Esophagus muscularis mucosa (tissue), 4 donors: ENCODE data around the gene HAX1. TPM values are rescaled to one million over a fixed set of nuclear protein-coding genes. Genes with fewer than 3 reads are reported as not detected.
"Not testable (repeated sequence)": the region's sequence is repeated elsewhere in the genome, so short reads cannot be mapped to it uniquely, and the experiment has no call there.

Source experiments
- DNase-seq: peaks from one replicate; pipeline ENCODE4 v3.0.0-alpha.2; 2017; ENCODE audit errors: extremely low spot score
- H3K27ac ChIP-seq, 4 donors: fragments of 200-600 bp; sonication (generic); replicated peaks in 1 of 4; 1 replicate in 3 of 4; 2 replicates in 1 of 4; pipeline ENCODE4 v1.5.1; 2016 to 2019; ENCODE audit warnings: mild to moderate bottlenecking in 1 of 4
- H3K27me3 ChIP-seq, 4 donors: fragments of 200-600 bp; sonication (generic); one replicate each; pipeline versions ENCODE4 v1.5.1 to v1.6.0; 2016 to 2019
- H3K36me3 ChIP-seq, 4 donors: fragments of 200-600 bp; sonication (generic); one replicate each; pipeline ENCODE4 v1.5.1; 2016 to 2019
- H3K4me1 ChIP-seq, 4 donors: fragments of 200-600 bp; sonication (generic); one replicate each; pipeline ENCODE4 v1.5.1; 2016 to 2019
- H3K4me3 ChIP-seq, 4 donors: fragments of 200-600 bp; sonication (generic); 1 replicate in 2 of 4; 2 replicates in 2 of 4; pipeline ENCODE4 v1.5.1; 2016 to 2019; ENCODE audit warnings: mild to moderate bottlenecking in 4 of 4, moderate library complexity in 1 of 4
- H3K9me3 ChIP-seq, 4 donors: fragments of 200-600 bp; sonication (generic); 1 replicate in 3 of 4; 2 replicates in 1 of 4; pipeline ENCODE4 v1.5.1; 2016 to 2019
- CTCF ChIP-seq, 3 experiments: fragments of 200-600 bp in 2 of 3; fragments of 450-650 bp in 1 of 3; sonication (generic) in 2 of 3; IDR thresholded peaks; one replicate each; pipeline ENCODE4 v1.5.1; 2017 to 2019; ENCODE audit warnings: antibody characterized with exemption in 3 of 3, mild to moderate bottlenecking in 2 of 3, moderate library complexity in 1 of 3
- EP300 ChIP-seq: sonication (generic); formaldehyde crosslinking; IDR thresholded peaks from one replicate; pipeline ENCODE4 v1.6.1; 2017; ENCODE audit warnings: antibody characterized with exemption
- POLR2A ChIP-seq: fragments of 450-650 bp; IDR thresholded peaks from one replicate; pipeline ENCODE4 v1.6.1; 2017; ENCODE audit warnings: antibody characterized with exemption, moderate library complexity, mild to moderate bottlenecking, low read depth
- POLR2AphosphoS5 ChIP-seq, 2 donors: sonication (generic); formaldehyde crosslinking; IDR thresholded peaks; one replicate each; pipeline ENCODE4 v1.6.1; 2017; ENCODE audit warnings: antibody characterized with exemption in 2 of 2
- WGBS: methylation state at CpG from one replicate; pipeline ENCODE4 v1.1.5; 2018; 5-methylcytosine and 5-hydroxymethylcytosine counted together
- intact Hi-C: fragments of 100-400 bp; cut with DNase I; formaldehyde crosslinking; loops from one replicate; pipeline ENCODE4 v1.15.1; 2023
- total RNA-seq, 4 donors: library from RNA; depleted of rRNA; stranded (reverse); fragments of >200 nt; gene quantifications; one replicate each; pipeline versions ENCODE4 v1.1.0 to v1.2.1, GENCODE V29; 2016

The HAX1 gene
- total RNA-seq, 4 donors from 2014 or later, result 71.0 to 127 (median 104) TPM

DNA sequence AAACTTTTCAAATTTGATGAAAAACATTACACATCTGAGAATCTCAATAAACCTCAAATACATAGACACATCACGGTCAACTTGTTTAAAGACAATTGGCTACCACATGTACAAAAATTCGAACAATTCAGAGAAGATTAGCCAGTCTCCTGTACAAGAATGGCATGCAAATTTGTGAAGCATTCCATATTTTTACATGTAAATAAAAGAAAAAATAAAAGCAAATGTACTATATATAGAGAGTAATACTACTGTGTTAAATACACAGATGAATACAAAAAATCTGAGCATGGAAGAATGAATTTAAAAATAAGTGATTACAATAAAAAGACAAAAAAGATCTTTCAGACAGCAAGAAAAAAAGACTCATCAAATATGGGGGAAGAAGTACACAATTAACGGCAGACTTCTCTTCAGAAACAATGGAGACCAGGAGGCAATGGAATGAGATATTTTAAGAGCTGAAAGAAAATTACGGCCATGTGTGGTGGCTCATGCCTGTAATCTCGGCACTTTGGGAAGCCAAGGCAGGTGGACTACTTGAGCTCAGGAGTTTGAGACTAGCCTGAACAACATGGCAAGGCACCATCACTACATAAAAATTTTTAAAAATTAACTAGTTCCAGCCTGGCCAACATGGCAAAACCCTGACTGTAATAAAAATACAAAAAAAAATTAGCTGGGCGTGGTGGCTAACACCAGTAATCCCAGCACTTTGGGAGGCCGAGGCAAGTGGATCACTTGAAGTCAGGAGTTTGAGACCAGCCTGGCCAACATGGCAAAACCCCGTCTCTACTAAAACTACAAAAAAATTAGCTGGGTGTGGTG lies 23.2 kb downstream of the HAX1 start:
- DNase-seq, result no peak
- peaks cover 0 to 35% (median 22%) of the 10 kb centered on the region in 4 donors for H3K9me3 ChIP-seq
- H3K36me3 ChIP-seq, result no peaks in the 10 kb centered on the region
- H3K4me1 ChIP-seq, result no peaks in the 10 kb centered on the region
- TF ChIP-seq EP300 (no peak), CTCF (IDR thresholded peaks at IDR 0.05) (no peak), POLR2A (no peak), POLR2AphosphoS5 (IDR thresholded peaks at IDR 0.05) (no peak)
- no peaks in the 10 kb centered on the region for H3K27me3 ChIP-seq
- WGBS, result 78% methylated on average over 8 of the region's 8 CpGs
- H3K27ac ChIP-seq, result no peak overlapping the region
- H3K4me3 ChIP-seq, result no peak overlapping the region
- intact Hi-C loops, result no loop called here

GRCh38 chr1:154301582-154301981 lies 29.2 kb downstream of the HAX1 start:
- Histone ChIP-seq H3K4me3 (no peak overlapping the region), H3K9me3 (peaks cover 0 to 5% (median under 1%) of the 10 kb centered on the region in 4 donors), H3K36me3 (no peaks in the 10 kb centered on the region), H3K27ac (no peak overlapping the region), H3K4me1 (no peaks in the 10 kb centered on the region), H3K27me3 (no peaks in the 10 kb centered on the region)
- TF ChIP-seq POLR2A (no peak), EP300 (no peak), CTCF (IDR thresholded peaks at IDR 0.05) (no peak), POLR2AphosphoS5 (IDR thresholded peaks at IDR 0.05) (no peak)
- WGBS, result 80% methylated on average over 1 of the region's 1 CpG
- no peak for DNase-seq
- intact Hi-C loops, result no loop called here

DNA sequence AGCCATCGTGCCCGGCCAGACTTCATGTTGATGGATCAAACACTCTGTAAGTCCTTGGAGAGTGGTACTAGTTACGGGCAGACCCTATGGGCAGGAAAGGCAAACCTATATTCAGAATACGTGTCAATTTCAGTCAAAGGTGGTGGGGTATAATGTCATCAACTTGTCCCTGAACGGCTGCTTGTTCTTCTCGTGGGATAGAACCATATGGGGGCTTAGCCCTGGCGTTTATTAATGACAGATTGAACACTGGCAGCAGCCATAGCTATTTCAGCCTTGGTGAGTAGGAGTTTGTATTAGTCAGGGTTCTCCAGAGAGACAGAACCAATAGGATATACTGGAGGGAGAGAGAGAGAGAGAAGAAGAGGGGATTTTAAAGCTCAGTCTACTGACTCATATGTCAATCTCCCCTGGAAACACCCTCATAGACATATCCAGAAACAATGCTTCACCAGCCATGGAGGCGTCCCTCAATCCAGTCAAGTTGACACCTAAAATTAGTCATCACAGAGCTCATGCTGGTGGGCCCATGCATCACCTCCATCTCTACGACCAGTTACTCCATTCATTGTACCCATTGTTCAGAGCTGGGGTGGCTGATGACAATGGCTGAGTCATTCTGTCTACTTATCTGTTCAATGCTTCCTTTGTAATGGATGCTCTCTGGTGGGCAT lies 32.4 kb downstream of the HAX1 start:
- no peak for TF ChIP-seq POLR2A
- TF ChIP-seq EP300, result no peak
- no peak for TF ChIP-seq CTCF (IDR thresholded peaks at IDR 0.05)
- TF ChIP-seq POLR2AphosphoS5 (IDR thresholded peaks at IDR 0.05), result no peak
- no peaks in the 10 kb centered on the region for H3K9me3 ChIP-seq
- intact Hi-C loops, result no loop called here
- WGBS, result 80% methylated on average over 9 of the region's 9 CpGs
- no peaks in the 10 kb centered on the region for H3K36me3 ChIP-seq
- no peak overlapping the region for H3K27ac ChIP-seq
- H3K4me3 ChIP-seq, result no peak overlapping the region
- H3K4me1 ChIP-seq, result no peaks in the 10 kb centered on the region
- no peak for DNase-seq
- H3K27me3 ChIP-seq, result no peaks in the 10 kb centered on the region

- Histone ChIP-seq H3K27me3 (no peaks in the 10 kb centered on the region), H3K4me3 (no peak overlapping the region), H3K27ac (no peak overlapping the region), H3K9me3 (no peaks in the 10 kb centered on the region), H3K36me3 (no peaks in the 10 kb centered on the region), H3K4me1 (no peaks in the 10 kb centered on the region)
- WGBS, result 96% methylated on average over 3 of the region's 3 CpGs
- TF ChIP-seq POLR2AphosphoS5 (IDR thresholded peaks at IDR 0.05) (no peak), EP300 (no peak), CTCF (IDR thresholded peaks at IDR 0.05) (no peak), POLR2A (no peak)
- intact Hi-C loops, result no loop called here
- DNase-seq, result no peak
Measured at GRCh38 chr1:154306151-154306550, 33.7 kb downstream of the HAX1 start.

GRCh38 chr1:154307670-154308270 lies 35.3 kb downstream of the HAX1 start:
- DNase-seq, H3K4me1 ChIP-seq, H3K9me3 ChIP-seq, H3K27ac ChIP-seq, intact Hi-C loops, H3K4me3 ChIP-seq, H3K36me3 ChIP-seq, H3K27me3 ChIP-seq: not testable (repeated sequence)
- 61% methylated on average over 4 of the region's 4 CpGs for WGBS

DNA sequence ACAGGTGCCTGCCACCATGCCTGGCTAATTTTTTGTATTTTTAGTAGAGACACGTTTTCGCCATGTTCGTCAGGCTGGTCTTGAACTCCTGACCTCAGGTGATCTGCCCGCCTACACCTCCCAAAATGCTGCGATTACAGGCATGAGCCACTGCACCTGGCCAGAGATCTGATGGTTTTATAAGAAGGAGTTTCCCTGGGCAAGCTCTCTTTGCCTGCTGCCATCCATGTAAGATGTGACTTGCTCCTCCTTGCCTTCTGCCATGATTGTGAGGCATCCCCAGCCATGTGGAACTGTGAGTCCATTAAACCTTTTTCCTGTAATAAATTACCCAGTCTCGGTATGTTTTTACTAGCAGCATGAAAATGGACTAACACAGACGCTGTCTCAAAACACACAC lies 36.7 kb downstream of the HAX1 start:
- H3K27me3 ChIP-seq, intact Hi-C loops, DNase-seq, H3K4me1 ChIP-seq, H3K4me3 ChIP-seq, H3K36me3 ChIP-seq, H3K27ac ChIP-seq, H3K9me3 ChIP-seq: not testable (repeated sequence)
- 88% methylated on average over 7 of the region's 7 CpGs for WGBS

DNA sequence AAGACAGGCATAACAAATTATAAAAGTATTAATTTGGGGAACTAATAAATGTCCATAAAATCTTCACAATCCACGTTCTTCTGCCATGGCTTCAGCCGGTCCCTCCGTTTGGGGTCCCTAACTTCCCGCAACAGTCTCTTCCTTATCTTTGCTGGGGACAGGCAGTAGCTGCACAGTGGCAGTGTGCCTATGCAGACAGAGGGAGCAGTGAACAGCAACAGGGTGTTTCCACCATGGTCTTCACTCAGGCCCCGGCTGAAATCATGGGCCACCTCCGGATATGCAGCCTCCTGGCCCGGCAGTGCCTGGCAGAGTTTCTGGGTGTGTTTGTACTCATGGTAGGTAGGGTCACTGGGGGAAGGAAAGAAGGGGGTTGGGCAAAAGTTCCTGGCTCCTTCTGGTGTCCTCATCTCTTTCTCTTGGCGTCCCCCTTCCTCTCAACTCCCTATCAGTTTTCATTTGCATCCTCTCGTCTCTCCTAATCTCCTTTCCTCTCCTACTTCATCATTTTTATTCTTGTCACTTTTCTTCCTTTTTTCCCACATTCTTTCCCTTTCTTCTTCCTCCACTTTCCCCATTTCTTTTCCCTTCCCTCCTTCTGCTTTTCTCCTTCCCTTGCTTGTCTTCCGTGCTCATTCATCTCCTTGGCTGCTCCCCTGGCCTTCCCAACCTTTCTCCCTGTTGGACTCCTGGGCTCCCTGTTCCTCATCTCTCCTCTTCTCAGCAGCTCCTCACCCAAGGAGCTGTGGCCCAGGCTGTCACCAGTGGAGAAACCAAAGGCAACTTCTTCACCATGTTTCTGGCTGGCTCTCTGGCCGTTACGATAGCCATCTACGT lies 40.0 kb downstream of the HAX1 start:
- intact Hi-C loops, result loop anchor here (2.0 kb wide), 1 partner anchor 30 kb away; no protein-coding TSS in a partner anchor
- not testable (repeated sequence) for H3K36me3 ChIP-seq, H3K4me3 ChIP-seq, H3K27ac ChIP-seq, H3K4me1 ChIP-seq, DNase-seq, H3K9me3 ChIP-seq, H3K27me3 ChIP-seq
- WGBS, result 82% methylated on average over 11 of the region's 13 CpGs
